Kidney tubule cell (primary cell): Measurements from ENCODE around the gene GK.
A peak's percentile ranks its signal among the peaks of the same experiment; 100 is the strongest.
"Not testable (repeated sequence)": the region's sequence is repeated elsewhere in the genome, so short reads cannot be mapped to it uniquely, and the experiment has no call there.

ENCODE experiments used
- DNase-seq: peaks from one replicate; pipeline ENCODE4 v3.0.0-alpha.2; 2018; ENCODE audit warnings: low spot score

GK gene

DNA sequence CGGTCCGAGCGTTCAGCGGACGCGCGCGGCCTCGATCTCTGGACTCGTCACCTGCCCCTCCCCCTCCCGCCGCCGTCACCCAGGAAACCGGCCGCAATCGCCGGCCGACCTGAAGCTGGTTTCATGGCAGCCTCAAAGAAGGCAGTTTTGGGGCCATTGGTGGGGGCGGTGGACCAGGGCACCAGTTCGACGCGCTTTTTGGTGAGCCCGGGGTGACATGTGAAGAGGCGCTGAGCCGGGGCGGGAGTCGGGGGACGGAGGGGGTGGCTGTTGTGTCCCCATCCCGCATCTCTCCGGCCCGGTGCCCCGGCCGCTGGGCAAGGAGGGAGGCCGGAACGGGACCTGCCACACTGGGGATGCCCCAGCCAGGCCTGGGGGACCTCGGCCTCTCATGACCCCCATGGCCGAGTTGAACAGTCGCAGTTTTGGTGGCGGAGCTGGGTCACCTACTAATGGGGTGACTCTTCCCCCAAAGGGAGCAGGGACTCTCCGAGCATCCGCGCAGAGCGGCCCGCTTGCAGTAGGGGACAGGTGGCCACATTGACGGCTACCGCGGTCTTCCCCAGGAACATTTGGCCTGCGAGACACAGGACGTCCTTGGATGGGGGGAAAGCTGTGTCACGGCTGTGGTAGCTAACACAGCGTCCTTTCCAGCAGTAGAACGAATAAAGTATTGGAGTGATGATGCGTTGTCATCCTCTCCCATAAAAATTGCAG lies at the start of gene GK:
Gene GK, plus strand, starts transcription at position 9 of the 717 bp plus-strand sequence. Its CDS starts 115 bp downstream, at position 124.
- DNase-seq = peak; percentile 14

DNA sequence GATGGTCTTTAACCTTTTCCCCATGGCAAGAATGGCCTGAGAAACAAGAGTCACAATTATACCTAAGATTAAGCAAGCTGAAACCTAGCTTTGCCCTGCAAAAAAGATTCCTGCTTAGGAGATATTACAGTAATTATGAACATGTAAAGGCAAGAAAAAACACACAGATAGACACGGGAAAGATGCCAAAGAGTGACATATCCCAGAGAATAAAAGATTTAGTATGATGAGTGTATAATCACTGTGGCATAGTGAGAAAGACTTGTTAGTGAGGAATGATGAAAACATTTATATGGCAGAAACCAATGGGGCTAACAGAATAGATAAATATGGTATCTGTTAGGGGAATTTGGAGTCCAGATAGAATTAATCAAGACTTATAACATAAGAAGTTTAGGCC lies 46.1 kb upstream of the GK start:
- DNase-seq = no peak

DNA sequence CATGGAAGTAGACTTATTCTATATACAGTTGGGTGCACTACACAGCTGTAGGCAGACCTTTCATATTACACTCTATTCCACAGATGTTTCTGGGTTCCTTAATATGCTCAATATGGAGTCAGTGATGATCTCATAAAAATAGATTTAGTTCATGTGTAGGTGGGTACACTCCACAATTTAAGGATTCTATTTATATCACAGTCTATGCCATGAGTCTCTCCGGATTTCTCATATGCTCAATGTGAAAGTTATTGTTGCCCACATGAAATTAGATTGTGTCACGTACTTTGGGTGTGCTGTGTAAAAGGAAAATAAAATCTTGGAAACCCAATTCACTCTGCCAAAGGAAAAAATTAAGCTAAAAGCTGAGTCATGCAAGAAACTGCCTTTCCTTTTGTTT lies 43.2 kb upstream of the GK start:
- DNase-seq = no peak

DNA sequence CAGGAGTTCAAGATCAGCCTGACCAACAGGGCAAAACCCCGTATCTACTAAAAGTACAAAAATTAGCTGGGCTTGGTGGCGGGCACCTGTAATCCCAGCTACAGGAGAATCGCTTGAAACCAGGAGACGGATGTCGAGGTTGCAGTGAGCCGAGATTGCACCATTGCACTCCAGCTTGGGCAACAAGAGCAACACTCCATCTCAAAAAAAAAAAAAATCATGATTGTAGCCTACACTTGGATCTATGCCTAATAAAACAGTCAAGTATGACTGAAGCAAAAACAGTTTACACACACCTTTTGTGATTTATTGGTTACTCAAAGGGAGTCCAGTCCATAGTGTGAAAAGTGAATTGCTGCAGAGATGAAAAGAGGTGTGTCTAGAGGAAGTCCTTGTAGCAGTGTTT lies 41.0 kb upstream of the GK start:
- peak; percentile 5 for DNase-seq

DNA sequence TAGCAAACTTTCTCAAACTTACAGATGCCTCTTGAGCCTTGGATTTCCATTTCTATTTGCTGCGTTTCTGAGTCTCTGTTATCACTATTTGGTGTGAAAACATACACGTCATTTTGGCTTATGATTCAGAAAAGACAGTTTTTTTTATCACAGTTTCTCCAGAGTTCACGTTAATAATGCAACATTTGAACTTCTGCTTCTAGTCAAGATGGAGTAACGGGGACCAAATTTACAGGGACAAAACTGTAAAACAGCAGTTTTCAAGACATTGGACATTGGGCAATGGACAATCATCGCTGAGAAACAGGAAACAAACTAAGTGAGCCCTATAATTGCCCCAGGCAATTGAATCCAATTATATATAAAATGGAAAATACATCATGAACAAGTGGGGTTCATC lies 39.5 kb upstream of the GK start:
- DNase-seq = no peak

DNA sequence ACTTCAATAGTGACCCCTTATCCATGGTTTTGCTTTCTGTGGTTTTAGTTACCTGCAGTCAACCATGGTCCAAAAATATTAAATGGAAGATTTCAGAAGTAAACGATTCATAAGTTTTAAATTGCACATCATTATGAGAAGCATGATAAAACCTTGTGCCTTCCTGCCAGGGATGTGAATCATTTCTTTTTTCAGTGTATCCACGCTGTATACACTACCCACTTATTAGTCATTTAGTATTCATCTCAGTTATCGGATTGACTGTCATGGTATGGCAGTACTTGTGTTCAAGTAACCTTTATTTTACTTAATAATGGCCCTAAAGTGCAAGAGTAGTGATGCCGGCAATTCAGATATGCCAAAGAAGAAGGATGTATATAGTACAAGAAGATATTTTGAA lies 38.0 kb upstream of the GK start:
- peak; percentile 60 for DNase-seq

DNA sequence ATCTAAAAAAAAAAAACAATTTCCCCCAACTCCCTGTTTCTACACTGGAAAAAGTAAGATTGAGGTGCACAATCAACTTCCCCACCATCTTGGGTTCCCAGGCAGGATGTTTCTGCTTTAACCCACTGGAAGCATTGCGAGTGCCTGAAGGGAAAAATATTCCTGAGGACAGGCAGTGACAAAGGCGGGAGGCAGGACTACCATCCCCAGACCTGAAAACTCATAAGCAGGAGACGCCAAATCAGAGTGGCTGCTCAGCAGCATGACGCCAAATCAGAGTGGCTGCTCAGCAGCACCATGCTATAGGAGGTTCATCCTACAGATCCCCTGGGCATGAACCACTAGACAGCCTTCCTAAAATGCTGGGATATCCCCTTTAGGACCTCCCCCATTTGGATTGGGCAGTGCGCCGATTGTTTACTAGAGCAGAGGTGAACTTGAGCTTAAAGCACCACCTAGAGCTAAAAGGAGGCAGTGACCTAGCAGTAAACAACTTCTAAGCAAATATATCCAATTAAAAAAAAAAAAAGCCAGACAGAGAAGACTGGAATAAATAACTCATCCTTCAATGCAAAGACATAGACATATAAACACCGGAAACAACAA lies 35.0 kb upstream of the GK start:
- DNase-seq = no peak

DNA sequence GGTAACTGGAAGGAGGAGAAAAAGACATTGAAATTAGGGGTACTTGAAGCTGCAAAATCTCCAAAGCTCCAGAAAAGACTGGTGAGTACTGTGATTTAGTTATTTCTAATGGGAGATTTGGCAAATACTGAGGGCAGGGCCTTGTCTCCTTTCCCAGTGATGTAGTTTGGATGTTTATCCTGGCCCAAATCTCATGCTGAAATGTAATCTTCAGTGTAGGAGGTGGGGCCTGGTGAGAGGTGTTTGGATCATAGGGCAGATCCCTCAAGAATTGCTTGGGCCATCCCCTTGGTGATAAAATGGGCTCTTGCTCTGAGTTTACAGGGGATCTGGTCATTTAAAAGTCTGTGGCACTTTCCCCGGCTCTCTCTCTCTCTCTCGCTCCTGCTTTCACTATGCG lies 33.1 kb upstream of the GK start:
- no peak for DNase-seq

DNA sequence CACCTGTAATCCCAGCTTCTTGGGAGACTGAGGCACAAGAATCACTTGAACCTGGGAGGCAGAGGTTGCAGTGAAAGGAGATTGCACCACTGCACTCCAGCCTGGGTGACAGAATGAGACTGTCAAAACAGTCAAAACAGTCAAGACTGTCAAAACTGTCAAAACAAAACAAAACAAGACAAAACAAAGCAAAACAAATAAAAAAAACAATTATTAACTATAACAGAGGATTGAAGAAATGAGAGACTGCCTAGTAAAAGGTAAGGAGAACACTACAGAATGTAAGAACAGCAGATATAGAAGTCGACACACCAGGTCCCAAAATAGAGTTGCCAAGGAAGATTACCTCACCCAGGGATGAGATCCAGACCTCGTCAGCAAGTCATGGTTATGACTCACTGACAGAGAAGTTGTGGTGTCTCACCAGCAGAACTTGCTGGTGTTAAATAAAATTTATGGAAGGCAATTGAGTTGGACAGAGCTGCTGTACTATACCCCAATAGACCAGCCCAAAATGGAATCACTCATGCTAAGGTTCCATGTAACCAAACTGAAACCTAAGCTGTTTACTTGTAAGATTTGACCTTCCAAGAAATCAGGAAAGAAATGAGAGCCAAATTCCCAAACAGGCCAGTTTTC lies 32.1 kb upstream of the GK start:
- peak; percentile 90 for DNase-seq

DNA sequence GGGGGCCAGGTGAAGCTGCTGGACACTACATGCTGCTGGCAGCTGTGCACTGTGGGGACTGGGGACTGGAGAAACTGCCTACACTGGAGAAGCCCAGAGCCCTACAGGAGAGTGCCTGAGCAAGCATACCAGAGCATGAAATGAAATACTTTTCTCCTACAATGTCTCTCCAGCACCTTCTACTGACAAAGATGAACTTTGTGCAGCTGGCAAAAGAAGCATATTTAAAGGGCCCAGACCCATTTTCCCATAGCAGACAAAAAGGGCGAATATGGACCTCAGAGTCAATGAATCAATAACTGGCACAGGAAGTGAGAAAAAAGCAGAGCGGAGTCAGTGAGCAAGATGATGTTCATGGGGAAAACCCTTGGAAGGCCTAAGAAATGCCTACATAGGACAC lies 30.9 kb upstream of the GK start:
- DNase-seq = no peak

DNA sequence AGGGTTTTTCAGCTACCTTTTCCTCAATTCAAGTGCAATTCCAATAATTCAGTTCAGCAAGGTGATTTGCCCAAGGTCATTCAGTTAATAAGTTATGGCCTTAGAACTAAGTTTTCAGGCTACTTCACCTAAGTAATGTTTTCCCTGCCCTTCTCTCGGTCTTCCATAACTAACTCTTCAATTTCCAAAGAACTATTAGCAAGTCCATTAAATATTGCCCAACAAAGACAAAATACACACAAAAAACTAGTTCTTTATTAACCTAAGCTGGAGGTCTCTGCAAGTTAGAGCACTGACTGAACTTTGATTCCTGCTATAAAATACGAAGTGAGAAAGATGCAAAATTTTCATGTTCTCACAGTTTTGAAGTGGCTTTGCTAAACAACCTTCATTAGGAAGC lies 26.8 kb upstream of the GK start:
- no peak for DNase-seq

DNA sequence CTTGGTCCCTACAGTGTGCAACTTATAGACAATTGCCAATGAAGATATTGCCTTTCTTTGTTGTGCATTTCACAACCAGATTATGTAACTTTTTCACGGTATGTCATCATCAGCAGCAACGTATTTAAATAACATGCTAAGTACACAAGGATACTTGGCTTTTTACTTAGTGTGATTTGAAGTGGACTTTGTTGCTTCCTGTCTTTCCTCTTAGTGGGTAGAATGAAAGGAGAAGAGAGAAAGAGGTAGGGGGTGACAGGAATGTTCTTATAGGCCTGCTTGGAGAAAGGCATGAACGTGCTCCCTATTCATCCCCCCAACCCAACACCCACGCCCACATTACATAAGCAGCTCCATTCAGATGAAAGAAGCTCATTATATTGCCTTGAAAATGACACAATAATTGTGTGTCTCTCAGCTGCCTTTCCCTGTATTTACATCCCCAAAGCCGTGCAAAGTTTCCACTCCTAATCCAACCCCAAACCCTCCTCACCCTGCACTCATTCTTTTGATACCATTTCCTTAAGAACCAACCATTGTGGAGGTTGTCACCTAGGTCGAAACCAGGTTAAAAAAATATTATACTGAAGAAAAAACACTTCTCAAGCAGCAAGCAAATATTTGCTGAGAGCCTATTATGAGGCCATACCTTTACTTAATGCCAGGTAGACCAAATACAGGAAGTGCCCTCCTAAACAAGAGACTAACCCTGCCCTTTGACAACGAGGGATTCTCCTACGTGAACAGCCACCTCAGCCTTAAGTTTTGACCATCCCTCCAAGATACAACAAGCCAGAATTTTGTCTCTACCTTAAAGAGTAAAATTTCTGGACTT lies 25.2 kb upstream of the GK start:
- no peak for DNase-seq

DNA sequence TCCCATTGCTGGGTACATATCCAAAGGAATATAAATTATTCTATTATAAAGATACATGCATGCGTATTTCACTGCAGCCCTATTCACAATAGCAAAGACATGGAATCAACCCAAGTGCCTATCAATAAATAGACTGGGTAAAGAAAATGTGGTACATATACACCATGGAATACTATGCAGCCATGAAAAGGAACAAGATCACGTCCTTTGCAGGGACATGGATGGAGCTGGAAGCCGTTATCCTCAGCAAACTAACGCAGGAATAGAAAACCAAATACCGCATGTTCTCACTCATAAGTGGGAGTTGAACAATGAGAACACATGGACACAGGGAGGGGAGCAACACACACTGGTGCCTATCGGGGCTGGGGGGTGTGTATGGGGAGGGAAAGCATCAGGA lies 19.2 kb upstream of the GK start:
- not testable (repeated sequence) for DNase-seq

DNA sequence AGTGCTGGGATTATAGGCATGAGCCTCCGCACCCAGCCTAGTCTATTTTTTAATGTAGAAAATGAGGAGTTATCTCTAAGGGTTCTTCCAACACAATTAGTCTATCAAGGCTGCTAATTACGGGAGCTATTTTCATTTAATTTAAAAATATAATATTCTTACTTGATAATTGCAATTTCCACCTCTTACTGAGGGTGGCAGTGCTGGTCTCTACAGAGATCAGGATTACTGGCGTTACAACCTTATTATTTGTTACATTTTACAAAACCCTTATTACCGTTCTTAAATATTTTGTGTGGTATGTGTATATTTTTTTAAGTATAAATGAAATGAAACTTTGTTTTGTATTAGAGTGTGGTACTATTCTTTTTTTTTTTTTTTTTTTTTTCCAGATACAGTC lies 17.6 kb upstream of the GK start:
- no peak for DNase-seq

DNA sequence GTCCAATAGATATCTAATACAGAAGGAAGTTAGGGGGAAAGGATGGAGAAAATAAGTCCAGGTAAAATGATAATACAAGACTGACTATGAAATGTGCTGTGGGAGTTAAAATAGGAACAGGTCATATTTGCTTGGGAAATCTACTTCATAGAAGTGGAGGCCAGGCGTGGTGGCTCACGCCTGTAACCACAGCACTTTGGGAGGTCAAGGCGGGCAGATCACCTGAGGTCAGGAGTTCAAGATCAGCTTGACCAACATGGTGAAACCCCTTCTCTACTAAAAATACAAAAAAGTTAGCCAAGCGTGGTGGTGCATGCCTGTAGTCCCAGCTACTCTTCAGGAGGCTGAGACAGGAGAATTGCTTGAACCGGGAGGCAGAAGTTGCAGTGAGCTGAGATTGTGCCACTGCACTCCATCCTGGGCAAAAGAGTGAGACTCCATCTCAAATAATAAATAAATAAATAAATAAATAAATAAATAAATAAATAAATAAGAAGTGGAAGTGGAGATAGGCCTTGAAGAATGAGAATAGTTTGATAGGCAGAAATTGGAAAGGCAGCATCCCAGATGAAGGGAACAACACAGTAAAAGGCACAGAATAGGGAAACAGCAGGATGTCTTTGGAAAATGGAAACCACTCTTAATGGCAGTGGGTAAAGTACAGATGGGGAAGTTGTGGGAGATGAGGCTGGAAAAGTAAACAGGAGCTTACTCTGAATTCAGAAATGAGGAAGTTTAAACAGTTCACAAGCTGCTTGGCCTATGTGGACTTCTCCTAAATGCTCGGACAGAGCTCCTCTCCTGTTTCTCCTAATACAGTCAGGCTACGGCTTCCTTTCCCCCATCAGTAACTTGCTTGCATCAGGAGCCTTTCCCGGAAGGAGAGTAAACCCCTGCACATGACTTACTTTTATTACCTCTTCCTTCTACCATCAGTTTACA lies 15.1 kb upstream of the GK start:
- DNase-seq = no peak

DNA sequence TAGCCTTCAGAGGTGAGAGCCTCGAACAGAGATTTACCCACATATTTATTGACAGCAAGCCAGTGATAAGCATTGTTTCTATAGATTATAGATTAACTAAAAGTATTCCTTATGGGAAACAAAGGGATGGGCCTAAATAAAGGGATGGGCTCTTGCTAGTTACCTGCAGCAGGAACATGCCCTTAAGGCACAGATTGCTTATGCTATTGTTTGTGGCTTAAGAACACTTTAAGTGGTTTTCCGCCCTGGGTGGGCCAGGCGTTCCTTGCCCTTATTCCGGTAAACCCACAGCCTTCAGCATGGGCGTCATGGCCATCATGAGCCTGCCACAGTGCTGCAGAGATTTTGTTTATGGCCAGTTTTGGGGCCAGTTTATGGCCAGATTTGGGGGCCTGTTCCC lies 13.5 kb upstream of the GK start:
- DNase-seq = not testable (repeated sequence)

DNA sequence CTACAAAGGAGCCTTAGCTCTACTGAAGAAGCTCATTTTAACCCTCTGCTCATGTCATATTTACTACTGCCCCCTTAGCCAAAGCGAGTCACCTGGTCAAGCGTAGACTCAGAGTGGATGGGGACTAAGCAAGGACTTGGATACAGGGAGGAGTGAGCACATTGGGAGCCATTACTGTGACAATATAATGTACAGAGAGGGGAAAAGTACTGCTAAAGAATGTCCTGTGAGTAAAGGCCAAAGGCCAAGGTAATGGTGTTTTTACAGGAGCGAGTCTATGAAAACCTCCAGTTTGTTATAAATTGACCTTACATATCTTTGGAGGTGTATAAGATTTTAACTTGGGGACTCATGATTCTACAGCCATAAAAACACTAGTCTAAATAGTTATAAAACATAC lies 10.6 kb upstream of the GK start:
- no peak for DNase-seq

DNA sequence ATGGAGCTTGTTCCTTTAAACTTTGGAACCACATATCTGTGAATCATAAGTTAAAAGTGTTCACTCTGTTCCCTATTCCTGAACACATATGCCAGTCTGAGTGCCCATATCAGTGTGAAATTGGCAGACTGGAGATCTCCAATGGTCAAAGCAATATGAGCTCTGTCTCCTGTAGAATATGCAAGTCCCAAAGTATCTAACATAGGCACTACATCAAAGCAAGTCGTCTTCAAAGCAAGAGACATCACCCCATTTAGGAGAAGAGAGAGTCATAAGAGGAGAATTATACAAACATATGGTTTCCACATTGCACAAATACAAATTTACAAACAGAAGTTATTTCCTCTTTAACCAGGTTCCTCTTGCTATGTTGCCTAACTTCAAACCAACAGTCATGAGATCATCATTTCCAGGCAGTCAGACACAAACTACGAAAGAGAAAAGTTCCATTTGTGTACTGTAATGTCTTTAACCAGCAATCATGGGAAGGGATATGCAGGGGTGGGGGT lies 9.9 kb upstream of the GK start:
- DNase-seq = no peak

DNA sequence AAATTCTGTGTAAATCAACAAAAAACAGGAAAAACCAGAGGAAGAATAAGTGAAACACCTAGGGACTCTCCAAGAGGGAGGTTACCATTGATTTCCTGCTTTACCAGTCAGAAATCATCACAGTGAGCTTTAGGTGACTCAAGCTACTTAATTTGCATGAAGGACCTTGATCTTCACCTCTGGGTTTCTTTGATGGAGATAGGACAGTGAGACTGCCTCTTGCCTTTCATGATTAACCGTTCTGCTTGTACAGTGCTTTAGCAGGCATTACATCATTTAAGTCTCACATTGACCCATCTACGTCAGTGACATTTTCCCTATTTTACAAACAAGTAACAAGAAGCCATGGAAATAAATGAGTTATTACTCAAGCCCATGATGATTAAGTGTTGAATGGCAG lies 3.4 kb upstream of the GK start:
- peak; percentile 77 for DNase-seq

DNA sequence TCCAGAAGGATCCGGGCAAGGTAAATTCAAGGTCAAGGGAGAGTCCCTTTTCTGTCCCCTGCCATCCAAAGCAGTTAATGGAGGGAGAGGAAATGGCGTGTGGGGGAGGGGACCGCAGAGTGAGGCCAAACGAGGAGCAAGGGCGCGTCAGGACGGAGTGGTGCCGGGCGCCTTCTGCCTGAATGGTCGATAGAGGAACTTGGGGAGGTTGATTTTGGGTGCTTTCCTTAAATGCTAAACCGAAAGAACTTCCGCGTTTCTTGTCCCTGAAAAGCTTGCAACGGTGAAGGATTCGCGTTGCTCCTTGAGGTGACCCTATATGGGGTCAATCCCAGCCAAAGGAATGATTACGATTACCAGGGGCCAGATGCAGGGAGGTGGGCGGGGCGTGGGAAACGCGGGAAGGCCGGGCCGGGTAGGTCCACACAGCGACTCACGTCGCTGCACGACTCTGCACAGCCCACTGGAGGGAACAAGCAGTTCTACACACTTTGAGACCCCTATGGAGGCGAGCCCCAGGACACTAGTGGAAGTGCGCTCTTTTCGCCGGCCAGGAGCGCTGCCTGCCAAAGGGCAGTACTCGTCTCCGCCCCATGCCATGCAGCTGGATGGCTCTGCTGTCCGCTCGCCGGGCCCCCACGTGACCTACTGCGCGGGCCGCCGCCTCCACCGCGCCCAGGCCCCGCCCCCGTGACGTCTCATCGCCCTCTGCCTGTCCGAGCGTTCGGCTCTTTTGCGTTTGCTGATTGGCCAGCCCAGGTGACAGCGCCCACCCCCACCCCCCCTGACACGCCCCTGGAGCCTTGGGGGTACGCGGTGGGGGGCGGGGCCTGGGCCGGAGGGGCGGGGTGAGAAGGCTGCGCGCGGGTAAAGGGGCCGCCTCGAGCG lies 452 bp upstream of the GK start:
- peak; percentile 89 for DNase-seq
